ENCODE measurements around the gene MMP7.

- TF ChIP-seq, protein P1, sequence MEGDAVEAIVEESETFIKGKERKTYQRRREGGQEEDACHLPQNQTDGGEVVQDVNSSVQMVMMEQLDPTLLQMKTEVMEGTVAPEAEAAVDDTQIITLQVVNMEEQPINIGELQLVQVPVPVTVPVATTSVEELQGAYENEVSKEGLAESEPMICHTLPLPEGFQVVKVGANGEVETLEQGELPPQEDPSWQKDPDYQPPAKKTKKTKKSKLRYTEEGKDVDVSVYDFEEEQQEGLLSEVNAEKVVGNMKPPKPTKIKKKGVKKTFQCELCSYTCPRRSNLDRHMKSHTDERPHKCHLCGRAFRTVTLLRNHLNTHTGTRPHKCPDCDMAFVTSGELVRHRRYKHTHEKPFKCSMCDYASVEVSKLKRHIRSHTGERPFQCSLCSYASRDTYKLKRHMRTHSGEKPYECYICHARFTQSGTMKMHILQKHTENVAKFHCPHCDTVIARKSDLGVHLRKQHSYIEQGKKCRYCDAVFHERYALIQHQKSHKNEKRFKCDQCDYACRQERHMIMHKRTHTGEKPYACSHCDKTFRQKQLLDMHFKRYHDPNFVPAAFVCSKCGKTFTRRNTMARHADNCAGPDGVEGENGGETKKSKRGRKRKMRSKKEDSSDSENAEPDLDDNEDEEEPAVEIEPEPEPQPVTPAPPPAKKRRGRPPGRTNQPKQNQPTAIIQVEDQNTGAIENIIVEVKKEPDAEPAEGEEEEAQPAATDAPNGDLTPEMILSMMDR (tag by site-specific recombination; IDR thresholded peaks at IDR 0.05), result no peak
- no peak for TF ChIP-seq ZSCAN18 (tag by site-specific recombination; IDR thresholded peaks at IDR 0.05)
- no peak for TF ChIP-seq ZNF211 (tag by site-specific recombination; IDR thresholded peaks at IDR 0.05; ENCODE audit: low read depth)
These were observed 35.1 kb downstream of the MMP7 start for GRCh38 chr11:102495161-102496042.
